ENCODE measurements around the gene PRDX1. TPM values are rescaled to one million over a fixed set of nuclear protein-coding genes. Genes with fewer than 3 reads are reported as not detected.

Gene PRDX1
- total RNA-seq, 2 donors from 2014 or later, result 325 to 508 TPM

GRCh38 chr1:45552331-45552730 lies 30.6 kb upstream of the PRDX1 start:
- Histone ChIP-seq H3K4me3 (no peak overlapping the region), H3K4me1 (no peaks in the 10 kb centered on the region), H3K9me3 (no peaks in the 10 kb centered on the region), H3K27me3 (no peaks in the 10 kb centered on the region), H3K27ac (no peak overlapping the region), H3K9ac (ENCODE audit: low read depth in 2 of 2, low read length in 2 of 2) (peak overlapping the region in 1 of 2 donors; percentile 14), H3K36me3 (no peaks in the 10 kb centered on the region)
- no peak for TF ChIP-seq CTCF (IDR thresholded peaks at IDR 0.05)
- peak; percentile 63 for DNase-seq
- intact Hi-C loops (cut with DNase I), result no loop called here

- Histone ChIP-seq H3K4me1 (no peaks in the 10 kb centered on the region), H3K9ac (ENCODE audit: low read depth in 2 of 2, low read length in 2 of 2) (peak overlapping the region; percentile 75 to 96), H3K27ac (peak overlapping the region; percentile 89), H3K9me3 (no peaks in the 10 kb centered on the region), H3K27me3 (no peaks in the 10 kb centered on the region), H3K4me3 (peak overlapping the region; percentile 67), H3K36me3 (no peaks in the 10 kb centered on the region)
- intact Hi-C loops (cut with DNase I), result no loop called here
- TF ChIP-seq CTCF (IDR thresholded peaks at IDR 0.05), result no peak
- no peak for DNase-seq
Measured at GRCh38 chr1:45551684-45552083, 30.0 kb upstream of the PRDX1 start.

GRCh38 chr1:45550401-45551351 lies 29.0 kb upstream of the PRDX1 start, which contains the start of gene AKR1A1:
Gene AKR1A1 (plus strand): TSS chr1:45550826. CDS start chr1:45561795, 10,969 bp downstream.
- TF ChIP-seq CTCF (IDR thresholded peaks at IDR 0.05), result no peak
- intact Hi-C loops (cut with DNase I), result no loop called here
- peak within 1 kb of the TSS; percentile 67 for H3K4me3 ChIP-seq
- no peaks in the 10 kb centered on the region for H3K27me3 ChIP-seq
- peak within 1 kb of the TSS; percentile 75 to 96 for H3K9ac ChIP-seq (ENCODE audit: low read depth in 2 of 2, low read length in 2 of 2)
- H3K27ac ChIP-seq, result peak within 1 kb of the TSS; percentile 89
- DNase-seq, result peak; percentile 91
- H3K36me3 ChIP-seq, result no peaks in the 10 kb centered on the region
- no peaks in the 10 kb centered on the region for H3K4me1 ChIP-seq
- no peaks in the 10 kb centered on the region for H3K9me3 ChIP-seq

- H3K4me1 ChIP-seq, result no peaks in the 10 kb centered on the region
- TF ChIP-seq CTCF (IDR thresholded peaks at IDR 0.05), result no peak
- H3K27ac ChIP-seq, result no peak overlapping the region
- H3K27me3 ChIP-seq, result no peaks in the 10 kb centered on the region
- no peak overlapping the region for H3K4me3 ChIP-seq
- H3K9me3 ChIP-seq, result no peaks in the 10 kb centered on the region
- no peak for DNase-seq
- intact Hi-C loops (cut with DNase I), result no loop called here
- no peak overlapping the region for H3K9ac ChIP-seq (ENCODE audit: low read depth in 2 of 2, low read length in 2 of 2)
- no peaks in the 10 kb centered on the region for H3K36me3 ChIP-seq
Measured at GRCh38 chr1:45545553-45546310, 24.0 kb upstream of the PRDX1 start.

- Histone ChIP-seq H3K27ac (no peak overlapping the region), H3K36me3 (no peaks in the 10 kb centered on the region), H3K4me1 (no peaks in the 10 kb centered on the region), H3K27me3 (no peaks in the 10 kb centered on the region), H3K9me3 (no peaks in the 10 kb centered on the region), H3K9ac (ENCODE audit: low read depth in 2 of 2, low read length in 2 of 2) (peak overlapping the region in 1 of 2 donors; percentile 46), H3K4me3 (no peak overlapping the region)
- TF ChIP-seq CTCF (IDR thresholded peaks at IDR 0.05), result no peak
- no peak for DNase-seq
- intact Hi-C loops (cut with DNase I), result no loop called here
Measured at GRCh38 chr1:45545019-45545493, 23.4 kb upstream of the PRDX1 start.

Data from colonic mucosa (tissue), 4 donors.